Nephron (organoid): ENCODE results near the gene RTN4RL1.

Experiments used
- H3K27ac Mint-ChIP-seq, 3 experiments: 2 replicates each; pipeline ENCODE4 v1.8.0; 2020; ENCODE audit warnings: mixed read lengths in 3 of 3, mild to moderate bottlenecking in 2 of 3, moderate library complexity in 1 of 3
- H3K27me3 Mint-ChIP-seq: 2 replicates; pipeline ENCODE4 v1.8.0; 2021; ENCODE audit warnings: low read depth, mild to moderate bottlenecking, moderate library complexity, mixed read lengths
- H3K36me3 Mint-ChIP-seq: 2 replicates; pipeline ENCODE4 v1.8.0; 2020; ENCODE audit warnings: low read depth, mixed read lengths
- H3K4me1 Mint-ChIP-seq: 2 replicates; pipeline ENCODE4 v1.8.0; 2020; ENCODE audit warnings: mixed read lengths
- H3K4me3 Mint-ChIP-seq, 3 experiments: 2 replicates each; pipeline ENCODE4 v1.8.0; 2020; ENCODE audit warnings: mild to moderate bottlenecking in 3 of 3, mixed read lengths in 3 of 3, moderate library complexity in 2 of 3
- H3K9me3 Mint-ChIP-seq: 2 replicates; pipeline ENCODE4 v1.8.0; 2020; ENCODE audit warnings: mixed read lengths
- CTCF ChIP-seq, 3 experiments: fragments of 200-600 bp; sonication (generic); IDR thresholded peaks; one replicate each; pipeline ENCODE4 v1.5.0; 2021; ENCODE audit warnings: antibody characterized with exemption in 3 of 3; ENCODE audit not compliant: unreplicated experiment in 3 of 3

The RTN4RL1 gene

GRCh38 chr17:1956134-1956533 lies 69.0 kb downstream of the RTN4RL1 start:
- Mint-ChIP-seq H3K9me3 (no peaks in the 10 kb centered on the region), H3K4me3 (peak overlapping the region in 1 of 3 experiments; percentile 32), H3K27me3 (peaks cover 26% of the 10 kb centered on the region), H3K4me1 (peaks cover 31% of the 10 kb centered on the region), H3K27ac (no peak overlapping the region), H3K36me3 (no peaks in the 10 kb centered on the region)
- no peak for TF ChIP-seq CTCF (IDR thresholded peaks at IDR 0.05; ENCODE audit: unreplicated experiment in 3 of 3)

GRCh38 chr17:1953831-1954230 lies 71.3 kb downstream of the RTN4RL1 start:
- no peaks in the 10 kb centered on the region for H3K36me3 Mint-ChIP-seq
- peaks cover 9% of the 10 kb centered on the region for H3K4me1 Mint-ChIP-seq
- no peaks in the 10 kb centered on the region for H3K9me3 Mint-ChIP-seq

GRCh38 chr17:1951920-1952319 lies 73.2 kb downstream of the RTN4RL1 start:
- no peaks in the 10 kb centered on the region for H3K9me3 Mint-ChIP-seq
- no peak overlapping the region for H3K4me3 Mint-ChIP-seq
- peaks cover 25% of the 10 kb centered on the region for H3K27me3 Mint-ChIP-seq
- H3K36me3 Mint-ChIP-seq = no peaks in the 10 kb centered on the region
- no peak for TF ChIP-seq CTCF (IDR thresholded peaks at IDR 0.05; ENCODE audit: unreplicated experiment in 3 of 3)
- H3K27ac Mint-ChIP-seq = no peak overlapping the region
- H3K4me1 Mint-ChIP-seq = peaks cover 9% of the 10 kb centered on the region

More at GRCh38 chr17:1953831-1954230, 71.3 kb downstream of the RTN4RL1 start:
- H3K27me3 Mint-ChIP-seq = peaks cover 22% of the 10 kb centered on the region
- no peak overlapping the region for H3K4me3 Mint-ChIP-seq
- no peak for TF ChIP-seq CTCF (IDR thresholded peaks at IDR 0.05; ENCODE audit: unreplicated experiment in 3 of 3)
- no peak overlapping the region for H3K27ac Mint-ChIP-seq

GRCh38 chr17:1949754-1950153 lies 75.4 kb downstream of the RTN4RL1 start:
- H3K9me3 Mint-ChIP-seq = no peaks in the 10 kb centered on the region
- no peak for TF ChIP-seq CTCF (IDR thresholded peaks at IDR 0.05; ENCODE audit: unreplicated experiment in 3 of 3)
- H3K36me3 Mint-ChIP-seq = no peaks in the 10 kb centered on the region
- H3K4me3 Mint-ChIP-seq = no peak overlapping the region
- peaks cover 29% of the 10 kb centered on the region for H3K27me3 Mint-ChIP-seq
- H3K27ac Mint-ChIP-seq = no peak overlapping the region
- peaks cover 22% of the 10 kb centered on the region for H3K4me1 Mint-ChIP-seq

GRCh38 chr17:1948517-1948825 lies 76.7 kb downstream of the RTN4RL1 start:
- no peak for TF ChIP-seq CTCF (IDR thresholded peaks at IDR 0.05; ENCODE audit: unreplicated experiment in 3 of 3)
- Mint-ChIP-seq H3K36me3 (no peaks in the 10 kb centered on the region), H3K27me3 (peaks cover 35% of the 10 kb centered on the region), H3K4me3 (no peak overlapping the region), H3K27ac (peak overlapping the region in 2 of 3 experiments; percentile 48 to 83), H3K9me3 (no peaks in the 10 kb centered on the region), H3K4me1 (peaks cover 27% of the 10 kb centered on the region)

- no peak for TF ChIP-seq CTCF (IDR thresholded peaks at IDR 0.05; ENCODE audit: unreplicated experiment in 3 of 3)
- H3K27ac Mint-ChIP-seq = peak overlapping the region in 2 of 3 experiments; percentile 49 to 83
- H3K27me3 Mint-ChIP-seq = peaks cover 37% of the 10 kb centered on the region
- H3K4me3 Mint-ChIP-seq = no peak overlapping the region
- peaks cover 27% of the 10 kb centered on the region for H3K4me1 Mint-ChIP-seq
- no peaks in the 10 kb centered on the region for H3K9me3 Mint-ChIP-seq
- H3K36me3 Mint-ChIP-seq = no peaks in the 10 kb centered on the region
Observed at GRCh38 chr17:1947743-1948516, 77.2 kb downstream of the RTN4RL1 start.
